Activated CD8-positive, alpha-beta memory T cell treated with anti-CD3 and anti-CD28 coated beads for 36 hours (primary cell): ENCODE measurements around the gene REEP2. TPM values are rescaled to one million over a fixed set of nuclear protein-coding genes. Genes with fewer than 3 reads are reported as not detected.

ENCODE experiments used
- CTCF ChIA-PET: fragments of 350-600 bp; sonication (Branson Sonifier 250); formaldehyde crosslinking; loops from one replicate; lab custom pipeline; 2021; ENCODE audit warnings: antibody characterized with exemption; lab: Charles Lee
- POLR2A ChIA-PET: fragments of 350-600 bp; sonication (Branson Sonifier 250); formaldehyde crosslinking; loops from one replicate; lab custom pipeline; 2021; ENCODE audit warnings: antibody characterized with exemption; lab: Charles Lee
- total RNA-seq, 2 experiments: library from RNA; stranded (reverse); gene quantifications; one replicate each; pipeline ENCODE4 v1.2.3, GENCODE V29; 2021

Gene REEP2
- total RNA-seq, 2 experiments from 2014 or later = 5.1 to 6.2 TPM

GRCh38 chr5:138444774-138445546 lies 6.1 kb downstream of the REEP2 start:
- CTCF ChIA-PET = interaction anchor here (1.6 kb wide), 1 partner anchor 12 kb away, joined by 3 read pairs; no protein-coding TSS in a partner anchor
- POLR2A ChIA-PET = no interaction called here

- ChIA-PET CTCF (interaction anchor here (0.5 kb wide), 1 partner anchor 866 kb away, joined by 4 read pairs; no protein-coding TSS in a partner anchor), POLR2A (no interaction called here)
These were observed 6.9 kb downstream of the REEP2 start for GRCh38 chr5:138445547-138446271.

- CTCF ChIA-PET = interaction anchor here (2.2 to 4.5 kb wide), 7 partner anchors 10 to 269 kb away, joined by 4 to 41 read pairs (median 13); partner anchors contain the start of genes EGR1, KDM3B, KIF20A and REEP2
- POLR2A ChIA-PET = no interaction called here
These were observed 9.2 kb downstream of the REEP2 start for GRCh38 chr5:138448070-138448469.

- ChIA-PET POLR2A (interaction anchor here (0.9 kb wide), 1 partner anchor 10 kb away, joined by 3 read pairs; the partner anchor contains the start of gene REEP2), CTCF (interaction anchor here (0.7 to 4.5 kb wide), 13 partner anchors 10 to 270 kb away, joined by 3 to 41 read pairs (median 8); partner anchors contain the start of genes EGR1, KDM3B, KIF20A and REEP2)
These were observed 9.9 kb downstream of the REEP2 start for GRCh38 chr5:138448481-138449398.

DNA sequence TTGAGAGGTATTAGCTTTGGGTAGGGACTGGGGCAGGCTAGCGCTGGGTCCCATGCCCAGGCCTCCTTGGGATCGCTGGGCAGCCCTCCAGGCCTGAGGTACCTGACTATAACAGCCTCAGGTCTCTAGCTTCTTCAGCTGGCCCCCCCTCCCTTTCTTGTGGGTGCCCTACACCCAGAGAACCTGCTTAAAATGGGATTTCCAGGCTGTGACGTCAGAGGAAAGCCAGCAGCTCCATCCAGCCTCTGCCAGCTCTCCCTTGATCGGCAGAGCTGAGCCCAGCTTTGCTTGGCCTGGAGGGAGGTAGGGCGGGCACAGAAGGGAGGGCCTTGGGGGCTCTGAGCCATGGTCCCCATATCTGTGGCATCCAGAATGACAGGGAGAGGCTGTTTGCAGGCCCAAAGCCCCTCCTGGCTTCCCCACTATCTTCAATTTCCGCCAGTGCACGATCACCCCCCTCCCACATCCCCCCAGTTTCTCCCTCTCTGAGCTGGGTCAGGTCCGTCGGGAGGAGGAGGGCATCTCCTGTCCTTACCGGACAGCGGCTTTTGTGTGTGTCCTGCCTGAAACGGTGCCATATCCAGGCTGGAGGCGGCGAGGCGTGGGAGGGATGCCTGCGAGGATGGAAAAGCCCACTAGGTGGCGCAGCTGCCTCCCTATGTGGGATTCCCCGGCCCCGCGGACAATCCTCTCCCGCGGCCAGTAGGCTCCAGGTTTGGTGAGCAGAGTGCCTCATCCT lies 10.8 kb downstream of the REEP2 start:
- CTCF ChIA-PET = interaction anchor here (0.5 to 4.5 kb wide), 23 partner anchors 9 to 816 kb away, joined by 3 to 41 read pairs (median 6); partner anchors contain the start of genes EGR1, ETF1, KDM3B and KIF20A
- POLR2A ChIA-PET = interaction anchor here (0.9 to 1.2 kb wide), 2 partner anchors 11 to 94 kb away, joined by 3 to 15 read pairs; partner anchors contain the start of genes ETF1 and REEP2

DNA sequence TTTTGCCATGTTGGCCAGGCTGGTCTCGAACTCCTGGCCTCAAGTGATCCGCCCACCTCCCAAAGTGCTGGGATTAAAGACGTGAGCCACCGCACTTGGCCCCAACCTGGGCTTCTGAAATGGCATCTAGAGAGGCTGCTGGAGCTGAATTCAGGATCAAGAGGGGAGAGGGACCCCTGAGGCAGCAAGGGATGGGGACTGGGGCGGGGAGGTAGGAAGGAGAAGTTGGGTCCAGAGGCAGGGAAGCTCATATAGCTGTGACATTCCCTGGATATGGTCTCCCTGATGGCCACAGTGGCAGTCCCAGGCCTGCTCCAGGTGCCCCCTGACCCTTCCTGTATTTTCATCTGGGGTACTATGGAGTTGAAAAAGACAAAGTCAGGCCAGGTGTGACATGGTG lies 12.1 kb downstream of the REEP2 start:
- ChIA-PET POLR2A (interaction anchor here (0.8 kb wide), 1 partner anchor 14 kb away, joined by 3 read pairs; the partner anchor contains the start of gene EGR1), CTCF (interaction anchor here (0.8 to 4.5 kb wide), 10 partner anchors 8 to 155 kb away, joined by 3 to 41 read pairs (median 12); partner anchors contain the start of genes EGR1 and REEP2)

- POLR2A ChIA-PET = no interaction called here
- CTCF ChIA-PET = interaction anchor here (0.7 to 2.3 kb wide), 2 partner anchors 51 to 101 kb away, joined by 3 to 7 read pairs; no protein-coding TSS in a partner anchor
These were observed 13.9 kb downstream of the REEP2 start for GRCh38 chr5:138452720-138453119.

- ChIA-PET CTCF (interaction anchor here (0.7 to 2.3 kb wide), 2 partner anchors 50 to 101 kb away, joined by 3 to 7 read pairs; no protein-coding TSS in a partner anchor), POLR2A (no interaction called here)
These were observed 14.7 kb downstream of the REEP2 start for GRCh38 chr5:138453590-138453989.

DNA sequence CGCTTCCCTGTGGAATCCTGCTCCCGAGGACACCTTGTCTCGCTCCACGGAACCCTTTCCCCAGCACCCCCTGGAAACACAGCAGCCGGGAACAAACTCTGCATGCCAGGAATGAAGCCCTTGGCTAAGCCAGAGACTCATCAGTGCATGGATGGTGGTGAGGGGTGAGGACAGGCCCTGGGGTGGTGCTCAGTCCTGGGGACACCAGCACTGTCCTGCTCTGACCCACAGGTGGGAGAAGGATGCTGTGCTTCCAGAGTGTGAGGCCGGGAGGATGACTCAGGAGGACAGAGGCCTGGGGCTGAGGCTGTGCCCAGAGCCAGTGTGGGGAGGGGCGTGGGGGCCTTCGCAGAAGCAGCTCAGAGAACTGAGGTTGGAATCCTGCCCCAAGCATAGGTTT lies 15.3 kb downstream of the REEP2 start:
- ChIA-PET POLR2A (interaction anchor here (1.7 kb wide), 1 partner anchor 10 kb away, joined by 11 read pairs; the partner anchor contains the start of gene EGR1), CTCF (interaction anchor here (0.5 to 2.5 kb wide), 3 partner anchors 50 to 371 kb away, joined by 3 to 14 read pairs (median 7); no protein-coding TSS in a partner anchor)

- ChIA-PET CTCF (interaction anchor here (1.1 to 2.5 kb wide), 2 partner anchors 9 to 48 kb away, joined by 3 to 14 read pairs; partner anchors contain the start of gene EGR1), POLR2A (interaction anchor here (1.7 kb wide), 1 partner anchor 9 kb away, joined by 11 read pairs; the partner anchor contains the start of gene EGR1)
These were observed 16.5 kb downstream of the REEP2 start for GRCh38 chr5:138455232-138455930.

GRCh38 chr5:138457531-138458275 lies 18.8 kb downstream of the REEP2 start:
- POLR2A ChIA-PET = no interaction called here
- CTCF ChIA-PET = interaction anchor here (0.9 to 3.6 kb wide), 3 partner anchors 8 to 46 kb away, joined by 3 to 19 read pairs (median 3); no protein-coding TSS in a partner anchor

DNA sequence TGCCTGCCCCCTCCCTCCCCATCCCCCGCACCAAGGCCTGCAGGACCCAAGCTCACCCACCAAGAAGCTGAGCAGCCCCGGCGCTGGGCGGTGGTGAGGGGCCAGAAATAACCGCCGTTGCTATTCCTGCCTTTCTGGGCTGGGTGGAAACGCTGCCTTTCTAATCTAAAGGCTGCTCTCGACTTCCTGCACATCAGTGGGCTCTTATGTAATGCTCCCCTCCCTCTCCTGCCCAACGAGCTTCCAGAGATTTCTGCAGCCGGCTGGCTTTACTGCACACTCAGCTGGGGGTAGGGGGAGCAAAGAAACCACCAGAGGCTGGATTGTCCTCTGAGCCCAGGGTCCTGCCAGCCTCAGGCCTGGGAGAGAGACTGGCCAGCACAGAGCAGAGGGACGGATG lies 19.5 kb downstream of the REEP2 start:
- POLR2A ChIA-PET = interaction anchor here (1.5 kb wide), 1 partner anchor 85 kb away, joined by 4 read pairs; the partner anchor contains the start of gene ETF1
- CTCF ChIA-PET = interaction anchor here (0.9 to 3.6 kb wide), 3 partner anchors 9 to 106 kb away, joined by 3 to 19 read pairs (median 3); partner anchors contain the start of gene KDM3B

- CTCF ChIA-PET = interaction anchor here (1.0 to 3.6 kb wide), 3 partner anchors 9 to 107 kb away, joined by 3 to 19 read pairs (median 4); partner anchors contain the start of gene KDM3B
- POLR2A ChIA-PET = interaction anchor here (1.5 kb wide), 1 partner anchor 85 kb away, joined by 4 read pairs; the partner anchor contains the start of gene ETF1
These were observed 20.0 kb downstream of the REEP2 start for GRCh38 chr5:138458856-138459255.

GRCh38 chr5:138459311-138459933 lies 20.6 kb downstream of the REEP2 start:
- ChIA-PET POLR2A (interaction anchor here (1.5 kb wide), 1 partner anchor 84 kb away, joined by 4 read pairs; the partner anchor contains the start of gene ETF1), CTCF (interaction anchor here (1.0 to 3.6 kb wide), 3 partner anchors 10 to 107 kb away, joined by 3 to 19 read pairs (median 4); partner anchors contain the start of gene KDM3B)
